Measurements from ENCODE around the gene CHIT1.

CHIT1 gene

DNA sequence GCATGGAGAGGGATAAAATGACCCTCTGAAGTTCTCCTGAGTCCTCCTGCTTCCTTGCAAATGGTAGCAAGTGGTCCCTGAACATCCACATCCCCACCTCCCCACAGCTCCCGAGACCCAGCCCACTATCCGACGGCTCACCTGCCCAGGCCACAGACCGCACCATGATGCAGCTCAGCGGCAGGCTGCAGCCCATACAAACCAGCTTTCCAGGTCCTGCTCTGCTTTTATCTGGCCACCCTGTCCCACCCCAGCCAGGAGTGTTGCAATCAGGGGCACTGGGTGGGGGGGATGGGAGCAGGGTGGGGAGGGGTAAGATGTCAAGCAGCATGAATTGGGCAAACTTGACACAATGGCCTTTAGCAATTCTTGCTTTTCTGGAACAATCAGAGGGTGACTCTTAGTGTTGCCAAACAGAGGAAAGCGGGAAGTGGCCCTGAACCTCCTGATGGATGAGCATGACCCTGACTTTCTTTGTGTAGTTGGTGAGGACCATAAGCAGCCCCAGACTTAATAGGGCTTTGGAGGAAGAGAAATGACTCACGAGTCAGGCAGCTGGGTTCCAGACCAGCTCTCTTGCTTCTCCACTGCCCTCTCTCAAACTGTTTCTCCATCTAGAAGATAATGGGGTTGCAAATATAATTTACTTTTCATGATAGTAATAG is at the start of gene CHIT1:
Gene CHIT1 (minus strand): TSS at position 203 of the 665 bp plus-strand sequence. CDS start 37 bp downstream, at position 166.
- no peak within 1 kb of the TSS for H3K4me3 ChIP-seq (ENCODE audit: low read depth, low read length)
- no peak for DNase-seq (ENCODE audit: low read depth)
- no peak for TF ChIP-seq CTCF (IDR thresholded peaks at IDR 0.05; ENCODE audit: low read depth, low read length, missing control alignments)

GRCh38 chr1:203278885-203279406 is 49.5 kb upstream of the CHIT1 start:
- no peak for TF ChIP-seq CTCF (IDR thresholded peaks at IDR 0.05; ENCODE audit: low read depth, low read length, missing control alignments)
- H3K4me3 ChIP-seq (ENCODE audit: low read depth, low read length) = no peak overlapping the region
- no peak for DNase-seq (ENCODE audit: low read depth)

- H3K4me3 ChIP-seq (ENCODE audit: low read depth, low read length) = no peak overlapping the region; the same call in 1 of the 2 replicates
- DNase-seq (ENCODE audit: low read depth) = no peak
- no peak for TF ChIP-seq CTCF (IDR thresholded peaks at IDR 0.05; ENCODE audit: low read depth, low read length, missing control alignments)
These were observed 48.8 kb upstream of the CHIT1 start for GRCh38 chr1:203278082-203278884.

DNA sequence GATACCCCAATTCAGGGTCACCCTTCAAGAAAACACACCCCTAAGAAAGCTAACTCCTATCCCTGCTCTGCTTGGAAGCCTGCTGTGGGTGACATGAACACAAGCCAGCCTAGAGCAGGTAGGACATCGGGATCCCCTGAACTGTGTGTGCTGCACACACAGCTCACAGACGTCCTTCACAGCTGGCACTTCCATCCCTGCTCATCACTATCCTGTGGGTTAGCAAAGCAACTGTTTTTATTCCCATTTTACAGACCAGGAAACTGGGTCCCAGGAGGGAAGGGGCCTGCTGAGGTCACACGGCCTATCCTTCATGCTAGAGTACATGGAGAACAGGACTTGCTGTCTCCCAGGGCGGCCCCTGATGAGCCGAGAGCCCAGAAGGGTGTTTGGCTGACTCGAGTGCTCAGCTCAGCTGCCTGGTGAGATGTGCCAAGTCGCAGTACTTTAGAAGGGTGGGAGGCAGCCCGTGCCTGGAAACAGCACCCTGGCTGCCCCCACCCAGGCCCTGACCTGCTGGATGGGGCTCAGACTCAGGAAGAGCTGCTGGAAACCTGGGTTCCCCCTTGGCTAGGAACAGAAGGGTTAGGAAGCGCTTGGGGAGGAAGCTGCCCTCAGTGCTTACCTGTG is 47.6 kb upstream of the CHIT1 start:
- H3K4me3 ChIP-seq (ENCODE audit: low read depth, low read length) = no peak overlapping the region
- DNase-seq (ENCODE audit: low read depth) = no peak
- no peak for TF ChIP-seq CTCF (IDR thresholded peaks at IDR 0.05; ENCODE audit: low read depth, low read length, missing control alignments)

- TF ChIP-seq CTCF (IDR thresholded peaks at IDR 0.05; ENCODE audit: low read depth, low read length, missing control alignments) = no peak
- DNase-seq (ENCODE audit: low read depth) = no peak
- no peak overlapping the region for H3K4me3 ChIP-seq (ENCODE audit: low read depth, low read length)
These were observed 46.9 kb upstream of the CHIT1 start for GRCh38 chr1:203276408-203276807.

DNA sequence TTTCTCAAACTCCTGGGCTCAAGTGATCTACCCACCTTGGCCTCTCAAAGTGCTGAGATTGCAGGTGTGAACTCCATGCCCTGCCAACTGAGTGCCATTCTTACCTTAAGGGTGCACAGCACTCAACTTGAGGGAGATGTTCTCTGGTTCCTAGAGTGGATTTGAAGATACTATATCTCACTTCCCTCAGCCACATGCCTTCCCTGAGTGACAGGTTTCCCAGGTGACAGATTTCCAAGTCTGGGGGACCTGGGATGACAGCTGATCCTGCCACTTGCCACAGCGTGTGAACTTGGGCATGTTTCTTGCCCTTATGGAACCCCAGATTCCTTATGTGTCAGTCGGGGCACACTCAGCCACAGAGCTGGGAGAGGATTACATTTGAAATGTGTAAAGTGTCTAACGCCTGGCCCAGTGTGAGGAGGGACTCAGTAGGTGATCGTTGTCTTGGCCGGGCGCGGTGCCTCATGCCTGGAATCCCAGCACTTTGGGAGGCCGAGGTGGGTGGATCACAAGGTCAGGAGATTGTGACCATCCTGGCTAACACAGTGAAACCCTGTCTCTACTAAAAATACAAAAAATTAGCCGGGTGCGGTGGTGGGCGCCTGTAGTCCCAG is 46.3 kb upstream of the CHIT1 start:
- DNase-seq (ENCODE audit: low read depth) = no peak
- no peak overlapping the region for H3K4me3 ChIP-seq (ENCODE audit: low read depth, low read length)
- TF ChIP-seq CTCF (IDR thresholded peaks at IDR 0.05; ENCODE audit: low read depth, low read length, missing control alignments) = no peak

All from GM12864 (cell line).